BLaER1 (cell line): Measurements from ENCODE around the gene PATJ.
"Not testable (repeated sequence)": the region's sequence is repeated elsewhere in the genome, so short reads cannot be mapped to it uniquely, and the experiment has no call there.

Experiments
- H3K27ac ChIP-seq: shearing (Covaris generic); formaldehyde crosslinking; 2 replicates; pipeline ENCODE4 v1.8.1; 2022
- H3K27me3 ChIP-seq: shearing (Covaris generic); formaldehyde crosslinking; 2 replicates; pipeline ENCODE4 v1.8.1; 2022
- H3K36me3 ChIP-seq: shearing (Covaris generic); formaldehyde crosslinking; 2 replicates; pipeline ENCODE4 v1.8.1; 2022
- H3K4me1 ChIP-seq: shearing (Covaris generic); formaldehyde crosslinking; 2 replicates; pipeline ENCODE4 v1.8.1; 2022
- H3K4me2 ChIP-seq: shearing (Covaris generic); formaldehyde crosslinking; 2 replicates; pipeline ENCODE4 v1.8.1; 2022
- H3K4me3 ChIP-seq: shearing (Covaris generic); formaldehyde crosslinking; 2 replicates; pipeline ENCODE4 v1.8.1; 2022
- H3K9ac ChIP-seq: shearing (Covaris generic); formaldehyde crosslinking; 2 replicates; pipeline ENCODE4 v1.8.1; 2022
- H3K9me3 ChIP-seq: shearing (Covaris generic); formaldehyde crosslinking; 2 replicates; pipeline ENCODE4 v1.8.1; 2022
- H4K20me1 ChIP-seq: shearing (Covaris generic); formaldehyde crosslinking; 2 replicates; pipeline ENCODE4 v1.8.1; 2022
- Cebpa-rat ChIP-seq: shearing (Covaris generic); IDR thresholded peaks from 2 replicates; pipeline ENCODE4 v1.8.1; 2022

The PATJ gene

GRCh38 chr1:61819421-61819820, 77.1 kb downstream of the PATJ start:
- no peak overlapping the region for H3K4me3 ChIP-seq

GRCh38 chr1:61825393-61825792, 83.1 kb downstream of the PATJ start:
- H4K20me1 ChIP-seq, result no peaks in the 10 kb centered on the region
- H3K36me3 ChIP-seq, result no peaks in the 10 kb centered on the region
- no peak overlapping the region for H3K27ac ChIP-seq
- H3K4me2 ChIP-seq, result no peak overlapping the region
- H3K9ac ChIP-seq, result no peak overlapping the region
- TF ChIP-seq Cebpa-rat, result no peak
- H3K4me1 ChIP-seq, result no peaks in the 10 kb centered on the region
- H3K4me3 ChIP-seq, result no peak overlapping the region
- H3K9me3 ChIP-seq, result no peaks in the 10 kb centered on the region
- H3K27me3 ChIP-seq, result no peaks in the 10 kb centered on the region

More at GRCh38 chr1:61819421-61819820, 77.1 kb downstream of the PATJ start:
- Histone ChIP-seq H3K27ac (no peak overlapping the region), H3K9ac (no peak overlapping the region), H4K20me1 (no peaks in the 10 kb centered on the region), H3K36me3 (no peaks in the 10 kb centered on the region), H3K4me1 (no peaks in the 10 kb centered on the region), H3K4me2 (no peak overlapping the region), H3K27me3 (no peaks in the 10 kb centered on the region), H3K9me3 (no peaks in the 10 kb centered on the region)
- TF ChIP-seq Cebpa-rat, result no peak

DNA sequence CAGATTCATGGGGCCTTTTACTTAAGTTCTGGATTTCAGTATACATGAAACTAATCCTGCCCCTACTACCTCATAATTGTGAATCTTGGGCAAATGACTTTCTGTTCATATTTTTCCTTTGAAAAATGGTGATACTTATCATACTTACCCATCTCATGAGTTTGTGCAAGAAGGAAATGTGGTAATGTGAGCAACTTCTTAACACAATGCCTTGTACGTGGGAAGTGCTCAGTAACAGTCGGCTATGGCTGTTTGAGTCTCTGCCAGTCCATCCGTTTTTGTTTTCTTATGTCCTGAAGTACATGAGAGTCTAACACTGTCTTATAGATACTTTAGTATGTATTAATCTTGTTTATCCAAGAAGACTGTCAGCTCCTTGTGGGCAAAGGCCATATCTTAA, 86.5 kb downstream of the PATJ start:
- no peak for TF ChIP-seq Cebpa-rat
- Histone ChIP-seq H3K27ac (no peak overlapping the region), H4K20me1 (no peaks in the 10 kb centered on the region), H3K9ac (no peak overlapping the region), H3K4me2 (no peak overlapping the region), H3K4me1 (no peaks in the 10 kb centered on the region), H3K27me3 (no peaks in the 10 kb centered on the region), H3K4me3 (no peak overlapping the region), H3K9me3 (no peaks in the 10 kb centered on the region), H3K36me3 (no peaks in the 10 kb centered on the region)

DNA sequence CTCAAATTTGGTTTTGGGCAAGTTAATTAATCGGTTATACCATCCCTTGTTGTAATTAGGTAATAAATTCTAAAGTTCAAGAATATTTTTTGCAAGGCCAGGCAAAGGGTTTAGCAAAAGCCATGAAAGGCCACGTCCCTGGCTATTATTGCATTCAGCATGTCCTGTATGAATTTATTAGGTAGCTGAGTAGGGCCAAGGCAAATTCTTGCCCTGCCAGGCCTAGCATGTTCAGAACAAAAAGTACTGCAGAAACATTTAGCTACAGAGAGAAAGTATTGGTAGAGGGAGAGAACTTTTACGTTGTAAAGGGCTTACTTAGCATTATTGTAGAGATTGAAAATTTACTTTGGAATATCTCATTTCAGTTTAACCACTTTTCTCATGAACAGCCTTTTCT, 94.4 kb downstream of the PATJ start:
- Histone ChIP-seq H3K9ac (no peak overlapping the region), H4K20me1 (no peaks in the 10 kb centered on the region), H3K9me3 (no peaks in the 10 kb centered on the region), H3K4me2 (no peak overlapping the region), H3K36me3 (no peaks in the 10 kb centered on the region), H3K4me1 (no peaks in the 10 kb centered on the region), H3K4me3 (no peak overlapping the region), H3K27me3 (no peaks in the 10 kb centered on the region), H3K27ac (no peak overlapping the region)
- TF ChIP-seq Cebpa-rat, result no peak

- H3K4me2 ChIP-seq, H3K4me3 ChIP-seq, H3K36me3 ChIP-seq, H3K9ac ChIP-seq, H4K20me1 ChIP-seq, H3K27me3 ChIP-seq, H3K9me3 ChIP-seq, H3K4me1 ChIP-seq, H3K27ac ChIP-seq: not testable (repeated sequence)
Measured at GRCh38 chr1:61837607-61838006, 95.3 kb downstream of the PATJ start.

GRCh38 chr1:61839679-61840078, 97.4 kb downstream of the PATJ start:
- Histone ChIP-seq H3K9ac (no peak overlapping the region), H3K4me3 (no peak overlapping the region), H3K27ac (no peak overlapping the region), H3K4me2 (no peak overlapping the region), H3K36me3 (no peaks in the 10 kb centered on the region), H4K20me1 (no peaks in the 10 kb centered on the region), H3K27me3 (no peaks in the 10 kb centered on the region), H3K9me3 (no peaks in the 10 kb centered on the region), H3K4me1 (no peaks in the 10 kb centered on the region)
- no peak for TF ChIP-seq Cebpa-rat

DNA sequence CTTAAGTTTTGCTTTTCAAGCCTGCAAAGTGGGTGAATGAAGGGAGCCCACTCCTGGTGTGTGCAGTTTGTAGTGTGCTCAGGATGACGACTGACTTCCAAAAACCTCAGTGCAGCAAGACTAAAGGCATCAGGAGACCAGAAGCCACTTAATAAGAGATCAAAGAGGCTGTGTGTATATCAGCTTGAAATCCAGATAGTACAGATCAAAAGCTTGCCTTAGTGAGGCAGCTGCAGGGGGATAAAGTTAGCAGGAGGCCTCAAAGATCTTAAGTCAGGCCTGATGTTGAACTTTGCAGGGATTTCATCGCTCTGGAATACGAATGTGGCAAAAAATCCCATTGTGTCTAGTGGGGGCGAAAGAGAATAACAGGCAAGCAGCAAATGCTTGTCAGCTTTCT, 99.8 kb downstream of the PATJ start:
- Histone ChIP-seq H3K9ac (no peak overlapping the region), H3K4me1 (no peaks in the 10 kb centered on the region), H3K27me3 (no peaks in the 10 kb centered on the region), H3K9me3 (no peaks in the 10 kb centered on the region), H4K20me1 (no peaks in the 10 kb centered on the region), H3K4me2 (no peak overlapping the region), H3K4me3 (no peak overlapping the region), H3K27ac (no peak overlapping the region), H3K36me3 (no peaks in the 10 kb centered on the region)
- no peak for TF ChIP-seq Cebpa-rat

DNA sequence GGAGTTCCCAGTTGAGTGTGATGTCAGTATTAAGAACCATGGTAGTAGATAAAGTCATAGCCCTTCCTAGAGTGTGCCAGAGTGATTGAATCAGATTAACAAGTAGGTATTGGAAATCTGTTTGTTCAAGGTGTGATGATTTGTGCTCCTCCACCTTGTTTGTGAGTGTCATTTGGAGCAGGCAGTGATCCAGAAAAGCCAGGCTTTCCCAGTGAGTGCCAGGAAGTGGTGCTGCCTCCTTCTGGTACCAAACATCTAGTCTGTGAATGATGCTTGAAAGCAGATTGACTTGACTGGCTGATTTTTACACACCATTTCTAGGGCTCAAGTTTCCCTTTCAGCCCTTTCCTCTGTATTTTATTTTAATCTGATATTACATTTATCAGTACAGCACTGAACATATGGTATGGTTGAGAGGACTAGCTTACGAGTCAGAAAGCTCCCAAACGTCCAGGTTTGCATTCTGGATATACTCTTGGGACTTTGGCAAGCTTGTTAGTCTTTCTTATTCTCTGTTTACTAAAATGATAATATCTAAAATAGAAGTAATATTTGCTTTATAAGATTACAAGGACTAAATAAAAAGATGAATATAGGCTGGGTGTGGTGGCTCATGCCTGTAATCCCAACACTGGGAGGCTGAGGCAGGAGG, 100.7 kb downstream of the PATJ start:
- Histone ChIP-seq H3K4me1 (no peaks in the 10 kb centered on the region), H3K27me3 (no peaks in the 10 kb centered on the region), H3K9ac (no peak overlapping the region), H3K27ac (no peak overlapping the region), H4K20me1 (no peaks in the 10 kb centered on the region), H3K4me3 (no peak overlapping the region), H3K9me3 (no peaks in the 10 kb centered on the region), H3K36me3 (no peaks in the 10 kb centered on the region), H3K4me2 (no peak overlapping the region)
- no peak for TF ChIP-seq Cebpa-rat

DNA sequence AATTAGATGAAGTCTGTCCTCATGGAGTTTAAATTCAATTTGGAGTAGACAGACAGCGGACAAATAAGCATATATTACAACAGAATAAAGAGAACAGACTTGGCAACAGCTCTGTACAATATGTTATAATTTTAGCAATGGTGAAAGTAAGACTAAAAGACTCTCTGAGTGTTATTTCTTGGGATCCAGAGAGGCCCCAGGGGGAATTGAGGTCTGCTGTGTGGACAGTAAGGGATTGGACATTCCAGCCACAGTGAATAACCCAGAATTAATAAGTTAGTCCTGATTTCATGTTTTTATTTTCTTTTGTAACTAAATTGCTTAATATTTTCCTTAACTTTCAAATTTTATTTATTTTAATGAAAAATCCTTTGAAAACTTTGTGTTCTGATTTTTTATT, 101.7 kb downstream of the PATJ start:
- H3K4me3 ChIP-seq, result no peak overlapping the region
- H3K4me2 ChIP-seq, result no peak overlapping the region
- no peaks in the 10 kb centered on the region for H3K27me3 ChIP-seq

DNA sequence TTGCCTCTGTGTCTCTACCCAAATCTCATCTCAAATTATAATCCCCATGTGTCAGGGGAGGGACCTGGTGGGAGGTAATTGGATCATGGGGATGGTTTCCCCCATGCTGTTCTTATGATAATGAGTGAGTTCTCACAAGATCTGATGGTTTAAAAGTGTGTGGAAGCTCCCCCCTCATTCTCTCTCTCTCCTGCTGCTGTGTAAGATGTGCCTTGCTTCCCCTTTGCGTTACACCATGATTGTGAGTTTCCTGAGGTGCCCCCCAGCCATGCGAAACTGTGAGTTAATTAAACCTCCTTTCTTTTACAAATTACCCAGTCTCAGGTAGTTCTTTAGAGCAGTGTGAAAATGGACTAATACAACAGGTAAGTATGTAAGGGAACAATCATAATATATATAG, 102.4 kb downstream of the PATJ start:
- not testable (repeated sequence) for H3K36me3 ChIP-seq, H3K9me3 ChIP-seq, H3K4me1 ChIP-seq, H4K20me1 ChIP-seq, H3K9ac ChIP-seq, H3K4me3 ChIP-seq, H3K4me2 ChIP-seq, H3K27me3 ChIP-seq, H3K27ac ChIP-seq

More for the DNA sequence above, 101.7 kb downstream of the PATJ start:
- no peak for TF ChIP-seq Cebpa-rat
- H3K36me3 ChIP-seq, result no peaks in the 10 kb centered on the region
- no peaks in the 10 kb centered on the region for H4K20me1 ChIP-seq
- H3K9ac ChIP-seq, result no peak overlapping the region
- no peak overlapping the region for H3K27ac ChIP-seq
- H3K4me1 ChIP-seq, result no peaks in the 10 kb centered on the region
- H3K9me3 ChIP-seq, result no peaks in the 10 kb centered on the region

GRCh38 chr1:61851235-61851634, 109.0 kb downstream of the PATJ start:
- H3K27me3 ChIP-seq, result no peaks in the 10 kb centered on the region
- H3K36me3 ChIP-seq, result no peaks in the 10 kb centered on the region
- H3K4me3 ChIP-seq, result no peak overlapping the region
- H3K9me3 ChIP-seq, result no peaks in the 10 kb centered on the region
- H4K20me1 ChIP-seq, result no peaks in the 10 kb centered on the region
- TF ChIP-seq Cebpa-rat, result no peak
- no peak overlapping the region for H3K9ac ChIP-seq
- 0 out of 2 replicates have a peak, but pooled peaks cover 4% of the 10 kb centered on the region for H3K4me1 ChIP-seq
- no peak overlapping the region for H3K4me2 ChIP-seq
- no peak overlapping the region for H3K27ac ChIP-seq
